Measurements from ENCODE around the gene IARS1. TPM values are rescaled to one million over a fixed set of nuclear protein-coding genes. Genes with fewer than 3 reads are reported as not detected.
A peak's percentile ranks its signal among the peaks of the same experiment; 100 is the strongest.

Gene IARS1
- total and polyA plus RNA-seq, 2 of the 4 experiments (the other 2 are of a cell fraction): 85.3 to 414 TPM

DNA sequence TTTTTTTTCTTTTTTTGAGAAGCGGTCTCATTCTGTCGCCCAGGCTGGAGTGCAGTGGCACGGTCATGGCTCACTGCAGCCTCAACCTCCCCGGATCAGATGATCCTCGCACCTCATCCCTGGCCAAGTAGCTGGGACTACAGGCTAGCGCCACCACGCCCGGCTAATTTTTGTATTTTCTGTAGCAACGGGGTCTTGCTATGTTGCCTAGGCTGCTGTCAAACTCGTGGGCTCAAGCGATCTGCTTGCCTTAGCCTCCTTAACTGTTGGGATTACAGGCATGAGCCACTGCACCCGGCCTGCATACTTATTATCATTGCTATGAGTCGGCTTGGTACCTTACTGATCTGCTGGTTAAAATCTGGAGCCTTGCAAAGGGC is 790 bp upstream of the IARS1 start:
- H3K27ac ChIP-seq (ENCODE audit: insufficient read depth, low read length): peak overlapping the region; percentile 79
- H2BK20ac ChIP-seq (ENCODE audit: low read depth, low read length): no peak overlapping the region; the same call in 1 of the 2 replicates
- peak overlapping the region; percentile 55 for H2AFZ ChIP-seq (replicated peaks; ENCODE audit: low read length, poor library complexity)
- H3K9me1 ChIP-seq (ENCODE audit: insufficient read depth, low read length): peaks cover 4% of the 10 kb centered on the region
- no peak overlapping the region for H2BK15ac ChIP-seq (ENCODE audit: low read depth, low read length)
- peaks cover 20% of the 10 kb centered on the region; the same call in 1 of the 2 replicates for H4K20me1 ChIP-seq (ENCODE audit: insufficient read depth, low read length)
- peak overlapping the region; percentile 30 to 94 for H4K8ac ChIP-seq (ENCODE audit: low read depth in 2 of 2, low read length in 2 of 2)
- H2AK9ac ChIP-seq (replicated peaks; ENCODE audit: low read depth, low read length, poor library complexity): peak overlapping the region; percentile 72
- no peak for ATAC-seq (ENCODE audit: low read depth)
- WGBS, 2 experiments (ENCODE audit: extremely low coverage in 2 of 2, insufficient read length in 1 of 2): 35% methylated on average over 13 of the region's 13 CpGs; no CpG with 5 or more reads in 1 of the 2 experiments
- no TSS peak for BruUV-seq (replicated peaks)
- peak overlapping the region; percentile 76 for H4K91ac ChIP-seq (ENCODE audit: insufficient read depth, low read depth, low read length)
- peak overlapping the region; percentile 79 for H3K4me2 ChIP-seq (ENCODE audit: low read depth, low read length)
- H2BK5ac ChIP-seq (ENCODE audit: low read depth, low read length, poor library complexity, severe bottlenecking): peak overlapping the region; percentile 58
- H3K4me1 ChIP-seq (ENCODE audit: control insufficient read depth, insufficient read depth, low read length): peaks cover 6% of the 10 kb centered on the region
- peaks cover 2 to 29% of the 10 kb centered on the region in 2 experiments for H3K79me1 ChIP-seq (ENCODE audit: low read depth in 1 of 2, low read length in 2 of 2)
- H3K9me3 ChIP-seq (ENCODE audit: control insufficient read depth, insufficient read depth, low read length): no peaks in the 10 kb centered on the region
- H4K5ac ChIP-seq (ENCODE audit: low read depth, low read length): peak overlapping the region; percentile 82
- POLR2A ChIA-PET (ENCODE audit: unreplicated experiment): no interaction called here
- intact Hi-C loops (cut with micrococcal nuclease) (no loop called here), dilution Hi-C loops (cut with HindIII; ENCODE audit: low sequenced_read_pairs, unreplicated experiment) (no loop called here), in situ Hi-C loops (cut with MboI; ENCODE audit: low sequenced_read_pairs) (loop anchor here (5.0 to 10.0 kb wide), 2 partner anchors 47 to 159 kb away; no protein-coding TSS in a partner anchor)
- no peak overlapping the region; the same call in 1 of the 2 replicates for H3K18ac ChIP-seq (ENCODE audit: low read depth, low read length)
- DNase-seq: peak; percentile 16
- H2BK120ac ChIP-seq (ENCODE audit: low read depth, low read length): peak overlapping the region; percentile 16
- H2AK5ac ChIP-seq (ENCODE audit: low read depth, low read length): peak overlapping the region; percentile 95
- peaks cover 5% of the 10 kb centered on the region for H3K36me3 ChIP-seq (ENCODE audit: control insufficient read depth, insufficient read depth, low read length)
- no peaks in the 10 kb centered on the region for H3K27me3 ChIP-seq (ENCODE audit: control insufficient read depth, insufficient read depth, low read length)
- H3K4ac ChIP-seq (ENCODE audit: low read depth, low read length): peak overlapping the region; percentile 81
- H3K23ac ChIP-seq (ENCODE audit: low read depth, low read length): peak overlapping the region; percentile 67
- H3K14ac ChIP-seq (replicated peaks; ENCODE audit: low read depth, low read length): peak overlapping the region; percentile 69
- H3K4me3 ChIP-seq (ENCODE audit: insufficient read depth, low read depth, low read length): peak overlapping the region; percentile 61; the same call in 1 of the 2 replicates
- TF ChIP-seq USF2 (IDR thresholded peaks at IDR 0.05; ENCODE audit: low read depth, low read length) (no peak), MAZ (IDR thresholded peaks at IDR 0.05; ENCODE audit: borderline replicate concordance, low read depth, low read length) (no peak), POLR2A (IDR thresholded peaks at IDR 0.05; ENCODE audit: low read depth, low read length) (no peak), ELK1 (IDR thresholded peaks at IDR 0.05; ENCODE audit: borderline replicate concordance, low read depth, low read length) (no peak)
- H3K9ac ChIP-seq (ENCODE audit: low read depth, low read length): peak overlapping the region; percentile 59
- CTCF ChIA-PET: interaction anchor here (0.6 kb wide), 1 partner anchor 307 kb away, joined by 3 read pairs; no protein-coding TSS in a partner anchor
- H3K56ac ChIP-seq (ENCODE audit: extremely low read depth, insufficient read depth, low read length): peak overlapping the region; percentile 78; the same call in 1 of the 2 replicates
